OCI-LY7 (cell line): Measurements from ENCODE around the gene IL10RB. TPM values are rescaled to one million over a fixed set of nuclear protein-coding genes. Genes with fewer than 3 reads are reported as not detected.
"Not testable (repeated sequence)": the region's sequence is repeated elsewhere in the genome, so short reads cannot be mapped to it uniquely, and the experiment has no call there.

Source experiments
- BruUV-seq: library from RNA; stranded (reverse); fragments of 400-500 nt; replicated peaks from 2 replicates; lab custom pipeline; 2021; lab: Mats Ljungman, UMichigan
- CTCF ChIA-PET: fragments of 300-600 bp; sonication (Branson Sonifier 250); formaldehyde crosslinking; loops from one replicate; lab custom pipeline; 2022; ENCODE audit warnings: antibody characterized with exemption; ENCODE audit not compliant: unreplicated experiment; lab: Charles Lee
- POLR2A ChIA-PET: fragments of 300-600 bp; sonication (Branson Sonifier 250); formaldehyde crosslinking; loops from one replicate; lab custom pipeline; 2022; ENCODE audit warnings: antibody characterized with exemption; lab: Charles Lee
- DNase-seq: peaks from one replicate; pipeline ENCODE4 v3.0.0-alpha.2; 2015; ENCODE audit warnings: low spot score
- H2AFZ ChIP-seq: fragments of 200-600 bp; sonication (generic), shearing (Covaris generic); 2 replicates; pipeline ENCODE4 v1.6.1; 2014; ENCODE audit warnings: mild to moderate bottlenecking, antibody characterized with exemption, low read length, moderate library complexity
- H3K27ac ChIP-seq: fragments of 200-600 bp; sonication (generic); 2 replicates; pipeline ENCODE4 v1.5.1; 2014; ENCODE audit warnings: mixed run types, low read depth, mild to moderate bottlenecking, moderate library complexity, low read length, inconsistent platforms; ENCODE audit not compliant: poor library complexity, severe bottlenecking
- H3K36me3 ChIP-seq: fragments of 200-600 bp; sonication (generic); 2 replicates; pipeline ENCODE4 v1.6.1; 2014; ENCODE audit warnings: mild to moderate bottlenecking, antibody characterized with exemption, low read length, moderate library complexity, mixed read lengths; ENCODE audit not compliant: insufficient read depth
- H3K4me1 ChIP-seq: fragments of 200-600 bp; sonication (generic); 2 replicates; pipeline ENCODE4 v1.5.1; 2014; ENCODE audit warnings: mild to moderate bottlenecking, low read length; ENCODE audit not compliant: insufficient read depth, poor library complexity, severe bottlenecking
- H3K4me2 ChIP-seq: fragments of 200-600 bp; sonication (generic); 2 replicates; pipeline ENCODE4 v1.6.1; 2014; ENCODE audit warnings: mild to moderate bottlenecking, low read length
- H3K4me3 ChIP-seq: fragments of 200-600 bp; sonication (generic); 2 replicates; pipeline ENCODE4 v1.5.1; 2014; ENCODE audit warnings: mild to moderate bottlenecking, low read depth, low read length; ENCODE audit not compliant: poor library complexity, severe bottlenecking
- H3K79me2 ChIP-seq: fragments of 200-600 bp; sonication (generic); 2 replicates; pipeline ENCODE4 v1.6.1; 2016; ENCODE audit warnings: low read depth, mild to moderate bottlenecking, low read length, moderate library complexity, mixed read lengths; ENCODE audit not compliant: insufficient read depth
- H3K9me2 ChIP-seq: fragments of 200-600 bp; sonication (generic); 2 replicates; pipeline ENCODE4 v1.6.1; 2016; ENCODE audit warnings: mild to moderate bottlenecking, low read length, mixed read lengths; ENCODE audit not compliant: insufficient read depth
- H3K9me3 ChIP-seq: fragments of 200-600 bp; sonication (generic); 2 replicates; pipeline ENCODE4 v1.6.1; 2014; ENCODE audit warnings: mild to moderate bottlenecking, mixed run types, low read length, mixed read lengths
- H4K20me1 ChIP-seq: fragments of 200-600 bp; sonication (generic); 2 replicates; pipeline ENCODE4 v1.6.1; 2014; ENCODE audit warnings: mild to moderate bottlenecking, antibody characterized with exemption, low read length, moderate library complexity, mixed read lengths; ENCODE audit not compliant: insufficient read depth
- EZH2phosphoT487 ChIP-seq: fragments of 200-600 bp; sonication (generic); IDR thresholded peaks from 2 replicates; pipeline ENCODE4 v1.6.1; 2018; ENCODE audit warnings: low read depth, borderline replicate concordance, mild to moderate bottlenecking, mixed run types, antibody characterized with exemption, low read length, moderate library complexity, mixed read lengths
- intact Hi-C: fragments of 100-400 bp; cut with micrococcal nuclease; formaldehyde crosslinking; loops from one replicate; pipeline ENCODE4 v1.10.0; 2022; ENCODE audit not compliant: unreplicated experiment
- total RNA-seq, 2 experiments: library from RNA; depleted of rRNA in 1 of 2; stranded (reverse); fragments of >200 nt in 1 of 2; shearing (Covaris generic) in 1 of 2; gene quantifications; 2 replicates each; pipeline ENCODE4 v1.2.3, GENCODE V29; 2014 to 2022
- TF ChIP-seq, protein P1 (sequence below): fragments of 200-600 bp; sonication (generic); conservative IDR thresholded peaks from 2 replicates; pipeline ENCODE4 v1.5.1; 2014; ENCODE audit warnings: mild to moderate bottlenecking, antibody characterized with exemption, low read length, moderate library complexity, mixed read lengths

IL10RB gene
- total RNA-seq, 2 experiments from 2014 or later = 48.0 to 48.3 TPM

DNA sequence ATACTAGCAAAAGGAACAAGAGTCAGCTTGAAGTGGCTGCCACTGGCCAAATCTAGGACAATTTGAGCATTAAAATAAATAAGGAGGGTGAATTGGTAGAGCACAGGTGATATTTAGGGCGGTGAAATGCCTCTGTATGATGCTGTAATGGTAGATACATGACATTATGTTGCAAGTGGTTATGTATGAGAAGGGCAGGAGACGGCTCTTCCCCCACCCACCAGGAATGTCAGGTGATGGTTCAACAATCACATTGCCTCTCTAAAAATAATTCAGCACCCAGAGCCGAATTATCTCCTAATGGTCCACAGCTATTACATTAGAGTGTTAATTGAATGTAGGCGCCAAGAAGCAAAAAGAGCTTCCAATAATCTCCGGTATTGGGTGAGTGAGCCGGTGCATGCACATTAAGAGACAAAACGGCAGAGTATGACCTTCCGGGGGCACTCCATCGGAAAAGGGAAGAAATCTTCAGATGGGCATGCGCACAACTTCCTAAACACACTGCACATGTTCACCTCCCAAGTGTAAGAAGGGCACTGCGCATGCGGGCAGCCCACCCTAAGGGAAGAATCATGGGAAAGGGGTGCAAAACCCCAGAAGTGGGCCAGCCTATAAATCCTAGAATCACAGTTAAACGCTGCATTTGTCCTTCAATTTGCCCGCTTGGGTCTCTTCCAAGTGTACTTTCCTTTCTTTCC, 51.8 kb downstream of the IL10RB start:
- H4K20me1 ChIP-seq = no peaks in the 10 kb centered on the region
- no peaks in the 10 kb centered on the region for H3K79me2 ChIP-seq
- CTCF ChIA-PET = no interaction called here
- POLR2A ChIA-PET = no interaction called here
- H3K36me3 ChIP-seq = peaks cover 18% of the 10 kb centered on the region
- no peak overlapping the region for H2AFZ ChIP-seq
- no peak for TF ChIP-seq EZH2phosphoT487
- TF ChIP-seq, protein P1, sequence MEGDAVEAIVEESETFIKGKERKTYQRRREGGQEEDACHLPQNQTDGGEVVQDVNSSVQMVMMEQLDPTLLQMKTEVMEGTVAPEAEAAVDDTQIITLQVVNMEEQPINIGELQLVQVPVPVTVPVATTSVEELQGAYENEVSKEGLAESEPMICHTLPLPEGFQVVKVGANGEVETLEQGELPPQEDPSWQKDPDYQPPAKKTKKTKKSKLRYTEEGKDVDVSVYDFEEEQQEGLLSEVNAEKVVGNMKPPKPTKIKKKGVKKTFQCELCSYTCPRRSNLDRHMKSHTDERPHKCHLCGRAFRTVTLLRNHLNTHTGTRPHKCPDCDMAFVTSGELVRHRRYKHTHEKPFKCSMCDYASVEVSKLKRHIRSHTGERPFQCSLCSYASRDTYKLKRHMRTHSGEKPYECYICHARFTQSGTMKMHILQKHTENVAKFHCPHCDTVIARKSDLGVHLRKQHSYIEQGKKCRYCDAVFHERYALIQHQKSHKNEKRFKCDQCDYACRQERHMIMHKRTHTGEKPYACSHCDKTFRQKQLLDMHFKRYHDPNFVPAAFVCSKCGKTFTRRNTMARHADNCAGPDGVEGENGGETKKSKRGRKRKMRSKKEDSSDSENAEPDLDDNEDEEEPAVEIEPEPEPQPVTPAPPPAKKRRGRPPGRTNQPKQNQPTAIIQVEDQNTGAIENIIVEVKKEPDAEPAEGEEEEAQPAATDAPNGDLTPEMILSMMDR = no peak
- H3K27ac ChIP-seq = no peak overlapping the region
- BruUV-seq = no TSS peak
- H3K4me3 ChIP-seq = no peak overlapping the region
- no peak for DNase-seq
- intact Hi-C loops = no loop called here
- H3K4me1 ChIP-seq = peaks cover 31% of the 10 kb centered on the region
- no peak overlapping the region for H3K4me2 ChIP-seq
- peaks cover 25% of the 10 kb centered on the region; the same call in 1 of the 2 replicates for H3K9me3 ChIP-seq
- no peaks in the 10 kb centered on the region for H3K9me2 ChIP-seq

GRCh38 chr21:33321005-33321404, 54.8 kb downstream of the IL10RB start:
- H2AFZ ChIP-seq, H3K9me2 ChIP-seq, BruUV-seq, H3K27ac ChIP-seq, H3K4me2 ChIP-seq, H4K20me1 ChIP-seq, POLR2A ChIA-PET, intact Hi-C loops, H3K9me3 ChIP-seq, DNase-seq, H3K4me3 ChIP-seq, H3K4me1 ChIP-seq, H3K36me3 ChIP-seq, CTCF ChIA-PET: not testable (repeated sequence)
- H3K79me2 ChIP-seq = peaks cover 10% of the 10 kb centered on the region

DNA sequence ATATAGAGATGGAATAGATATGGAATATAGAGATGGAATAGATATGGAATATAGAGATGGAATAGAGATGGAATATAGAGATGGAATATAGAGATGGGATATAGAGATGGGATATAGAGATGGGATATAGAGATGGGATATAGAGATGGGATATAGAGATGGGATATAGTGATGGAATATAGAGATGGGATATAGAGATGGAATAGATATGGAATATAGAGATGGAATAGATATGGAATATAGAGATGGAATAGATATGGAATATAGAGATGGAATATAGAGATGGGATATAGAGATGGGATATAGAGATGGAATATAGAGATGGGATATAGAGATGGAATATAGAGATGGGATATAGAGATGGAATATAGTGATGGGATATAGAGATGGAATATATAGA, 57.4 kb downstream of the IL10RB start:
- H2AFZ ChIP-seq, DNase-seq, CTCF ChIA-PET, H3K9me3 ChIP-seq, H4K20me1 ChIP-seq, POLR2A ChIA-PET, BruUV-seq, H3K9me2 ChIP-seq: not testable (repeated sequence)
- intact Hi-C loops = loop anchor here (1.0 to 2.0 kb wide), 2 partner anchors 51 to 54 kb away; no protein-coding TSS in a partner anchor
- Histone ChIP-seq H3K27ac (peak overlapping the region; percentile 87), H3K4me2 (peak overlapping the region; percentile 76), H3K4me3 (peak overlapping the region; percentile 79), H3K4me1 (peaks cover 28% of the 10 kb centered on the region), H3K79me2 (peaks cover 36% of the 10 kb centered on the region), H3K36me3 (peaks cover 24% of the 10 kb centered on the region)
